GM21529 (cell line): ENCODE data around the gene PTCH2.

ENCODE experiments used
- ATAC-seq: cut with Tn5 transposase; IDR thresholded peaks from one replicate; pipeline ENCODE4 v1.9.1; 2021; ENCODE audit not compliant: unreplicated experiment

The PTCH2 gene, protein sequence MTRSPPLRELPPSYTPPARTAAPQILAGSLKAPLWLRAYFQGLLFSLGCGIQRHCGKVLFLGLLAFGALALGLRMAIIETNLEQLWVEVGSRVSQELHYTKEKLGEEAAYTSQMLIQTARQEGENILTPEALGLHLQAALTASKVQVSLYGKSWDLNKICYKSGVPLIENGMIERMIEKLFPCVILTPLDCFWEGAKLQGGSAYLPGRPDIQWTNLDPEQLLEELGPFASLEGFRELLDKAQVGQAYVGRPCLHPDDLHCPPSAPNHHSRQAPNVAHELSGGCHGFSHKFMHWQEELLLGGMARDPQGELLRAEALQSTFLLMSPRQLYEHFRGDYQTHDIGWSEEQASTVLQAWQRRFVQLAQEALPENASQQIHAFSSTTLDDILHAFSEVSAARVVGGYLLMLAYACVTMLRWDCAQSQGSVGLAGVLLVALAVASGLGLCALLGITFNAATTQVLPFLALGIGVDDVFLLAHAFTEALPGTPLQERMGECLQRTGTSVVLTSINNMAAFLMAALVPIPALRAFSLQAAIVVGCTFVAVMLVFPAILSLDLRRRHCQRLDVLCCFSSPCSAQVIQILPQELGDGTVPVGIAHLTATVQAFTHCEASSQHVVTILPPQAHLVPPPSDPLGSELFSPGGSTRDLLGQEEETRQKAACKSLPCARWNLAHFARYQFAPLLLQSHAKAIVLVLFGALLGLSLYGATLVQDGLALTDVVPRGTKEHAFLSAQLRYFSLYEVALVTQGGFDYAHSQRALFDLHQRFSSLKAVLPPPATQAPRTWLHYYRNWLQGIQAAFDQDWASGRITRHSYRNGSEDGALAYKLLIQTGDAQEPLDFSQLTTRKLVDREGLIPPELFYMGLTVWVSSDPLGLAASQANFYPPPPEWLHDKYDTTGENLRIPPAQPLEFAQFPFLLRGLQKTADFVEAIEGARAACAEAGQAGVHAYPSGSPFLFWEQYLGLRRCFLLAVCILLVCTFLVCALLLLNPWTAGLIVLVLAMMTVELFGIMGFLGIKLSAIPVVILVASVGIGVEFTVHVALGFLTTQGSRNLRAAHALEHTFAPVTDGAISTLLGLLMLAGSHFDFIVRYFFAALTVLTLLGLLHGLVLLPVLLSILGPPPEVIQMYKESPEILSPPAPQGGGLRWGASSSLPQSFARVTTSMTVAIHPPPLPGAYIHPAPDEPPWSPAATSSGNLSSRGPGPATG

DNA sequence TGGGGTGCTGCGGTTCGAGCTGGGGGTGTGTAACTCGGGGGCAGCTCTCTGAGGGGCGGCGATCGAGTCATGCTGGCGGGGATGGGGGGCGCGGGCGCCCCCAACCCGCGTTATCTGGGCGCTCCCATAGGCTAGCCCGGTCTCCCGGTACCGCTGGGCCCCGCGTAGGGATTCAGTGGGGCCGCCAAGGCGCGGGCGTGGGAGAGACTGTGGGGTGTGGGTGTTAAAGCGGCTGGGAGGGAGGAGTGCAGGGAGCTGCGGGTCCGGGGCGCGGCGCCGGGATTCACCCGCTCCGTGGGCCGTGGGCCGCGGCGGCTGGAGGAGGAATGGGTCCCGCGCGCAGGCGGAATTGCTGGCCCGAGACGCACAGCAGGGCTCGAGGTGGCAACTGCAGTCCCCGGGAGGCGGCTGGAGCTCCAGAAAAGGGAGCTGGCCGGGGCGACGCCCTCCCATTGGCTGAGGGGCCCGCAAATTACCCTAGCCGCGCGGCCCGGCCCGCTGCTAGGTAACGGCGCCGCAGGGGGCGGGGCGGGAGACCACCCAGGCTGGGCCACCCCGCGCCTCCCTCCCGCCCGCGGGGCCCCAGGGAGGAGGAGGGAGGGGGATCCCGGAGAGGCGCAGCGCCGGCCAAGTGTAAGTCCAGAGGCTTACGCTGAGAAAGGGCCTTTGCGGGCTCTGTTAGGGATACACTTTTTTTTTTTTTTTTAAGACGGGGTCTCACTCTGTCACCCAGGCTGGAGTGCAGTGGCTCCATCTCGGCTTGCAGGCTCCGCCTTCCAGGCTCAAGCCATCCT, at the start of gene PTCH2:
Gene PTCH2 (minus strand): TSS at position 392 of the 794 bp plus-strand sequence. CDS start 321 bp downstream, at position 71.
- ATAC-seq = no peak

DNA sequence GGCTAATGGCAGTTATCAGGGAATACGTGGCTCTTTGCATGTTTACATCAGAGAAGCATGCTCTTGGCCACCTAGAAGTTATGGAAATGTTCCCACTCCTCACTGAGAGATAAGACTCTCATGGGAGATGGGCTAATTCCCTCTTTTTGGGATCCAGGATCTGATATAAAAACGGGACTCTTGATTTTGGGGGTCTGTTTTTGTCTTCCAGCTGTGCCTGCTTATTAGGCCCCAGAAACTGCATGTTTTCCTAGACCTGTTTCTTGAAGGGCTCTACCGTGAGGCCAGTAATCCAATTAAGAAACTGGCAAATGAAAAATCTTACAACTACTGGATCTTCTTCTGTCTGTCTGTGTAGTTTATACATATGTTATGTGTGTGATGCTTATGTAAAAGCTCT, 47.0 kb upstream of the PTCH2 start:
- no peak for ATAC-seq

DNA sequence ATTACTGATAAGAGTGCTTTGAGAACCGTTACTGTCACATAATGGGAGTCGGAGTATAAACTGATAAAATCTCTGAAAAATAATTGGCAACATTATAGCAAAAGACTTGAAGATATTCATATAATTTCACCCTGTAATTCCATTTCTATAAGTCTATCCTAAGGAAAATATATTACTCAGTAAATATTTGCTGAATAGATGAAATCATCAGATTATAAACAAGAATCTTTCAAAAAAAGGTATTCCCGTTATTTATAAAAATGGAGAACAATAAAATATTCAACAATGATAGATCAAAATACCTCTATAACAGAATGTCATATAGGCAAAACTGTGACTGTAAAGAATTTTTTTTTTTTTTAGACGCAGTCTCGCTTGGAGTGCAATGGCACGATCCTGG, 42.4 kb upstream of the PTCH2 start:
- no peak for ATAC-seq

DNA sequence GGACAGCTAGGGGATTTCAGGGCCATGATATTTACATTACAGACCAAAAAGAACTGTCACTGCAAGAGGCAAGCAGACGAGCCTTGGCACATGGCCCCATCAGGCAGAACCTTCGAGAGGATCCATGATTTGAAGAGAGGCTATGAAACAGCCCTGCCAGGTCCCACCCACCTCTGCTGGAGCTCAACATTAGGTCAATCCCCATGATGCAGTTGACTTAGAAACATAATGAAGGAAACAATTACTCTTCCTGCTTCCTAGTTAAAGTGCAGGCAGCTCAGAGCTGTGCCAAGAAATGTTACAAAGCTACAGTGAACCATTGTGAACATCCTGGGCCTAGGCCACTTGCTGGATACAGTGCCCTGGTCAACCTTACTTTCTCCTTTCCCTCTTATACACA, 41.7 kb upstream of the PTCH2 start:
- ATAC-seq = no peak

DNA sequence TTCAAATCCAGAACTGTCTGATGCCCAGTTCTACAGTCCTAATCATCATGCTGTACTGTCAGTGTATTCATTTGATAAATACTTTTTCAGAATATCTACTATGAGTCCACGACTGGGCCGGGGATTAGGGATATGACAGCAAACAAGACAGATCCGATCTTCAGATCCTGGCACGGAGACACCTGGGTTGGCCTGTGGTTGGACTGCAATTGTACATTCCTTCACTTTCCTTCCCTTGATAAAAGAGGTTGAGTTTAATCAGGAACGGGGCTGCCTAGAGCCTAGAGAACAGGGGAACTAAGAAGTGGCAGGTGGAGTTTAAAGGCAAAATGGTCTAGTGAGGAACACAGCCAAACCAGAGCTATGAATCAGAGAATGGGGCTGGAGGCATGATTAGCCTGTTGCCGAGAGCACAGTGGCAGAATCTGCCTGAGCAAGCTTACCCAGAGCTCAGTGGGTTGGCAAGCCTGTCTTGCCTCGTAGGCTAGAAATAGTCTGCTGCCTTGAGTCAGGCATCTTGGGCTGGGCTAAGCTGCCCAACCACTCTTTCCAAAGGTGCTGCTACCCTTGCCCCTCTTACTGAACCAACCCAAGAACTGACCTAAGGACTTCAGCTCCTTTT, 38.1 kb upstream of the PTCH2 start:
- ATAC-seq = no peak

DNA sequence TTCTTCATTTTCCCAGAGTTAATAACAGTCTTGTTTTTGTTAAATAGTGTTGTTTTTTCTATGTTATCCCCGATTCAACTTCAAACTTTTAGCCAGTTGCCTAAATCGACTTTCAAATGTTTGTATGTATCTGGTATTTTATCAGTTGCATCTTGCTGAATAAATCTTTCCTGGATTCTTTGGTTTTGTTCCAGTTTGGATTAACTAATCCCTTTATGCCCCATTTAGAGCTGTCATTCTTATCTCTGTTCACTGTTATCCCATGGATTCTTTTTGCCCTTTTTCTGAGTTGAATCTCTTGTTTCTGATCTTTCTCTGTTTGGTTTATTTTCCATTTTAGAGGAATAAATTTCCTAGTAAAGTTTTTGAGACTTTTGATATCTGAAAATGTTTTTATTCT, 31.1 kb upstream of the PTCH2 start:
- ATAC-seq = no peak

DNA sequence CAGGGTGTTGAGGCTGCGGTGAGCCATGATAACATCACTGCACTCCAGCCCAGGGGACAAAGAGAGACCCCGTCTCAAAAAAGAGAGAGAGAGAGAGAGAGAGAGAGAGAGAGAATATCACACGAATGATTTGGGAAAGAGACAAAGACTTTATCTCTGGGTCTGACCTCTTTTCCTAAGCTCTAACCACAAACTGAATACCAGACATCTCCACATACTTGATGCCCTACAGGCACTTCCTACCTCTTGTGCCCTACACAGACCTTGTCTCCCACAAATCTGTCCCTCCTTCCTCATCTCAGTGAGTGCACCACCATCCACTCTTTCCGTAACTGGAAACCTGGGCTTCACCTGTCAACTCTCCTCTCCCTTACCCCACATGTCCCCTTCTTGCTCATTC, 27.0 kb upstream of the PTCH2 start:
- no peak for ATAC-seq

DNA sequence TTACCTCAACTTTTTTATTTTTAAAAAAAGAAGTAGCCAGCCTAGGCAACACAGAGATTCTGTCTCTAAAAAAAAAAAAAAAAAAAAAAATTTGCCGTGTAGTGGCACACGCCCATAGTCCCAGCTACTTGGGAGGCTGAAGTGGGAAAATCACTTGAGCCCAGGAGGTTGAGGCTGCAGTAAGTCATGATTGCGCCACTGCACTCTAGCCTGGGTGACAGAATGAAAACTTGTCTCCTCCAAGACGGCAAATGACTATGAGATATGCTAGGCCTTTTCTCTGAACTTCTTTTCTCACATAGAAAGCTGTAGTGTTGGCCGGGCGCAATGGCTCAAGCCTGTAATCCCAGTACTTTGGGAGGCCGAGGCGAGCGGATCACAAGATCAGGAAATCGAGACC, 24.7 kb upstream of the PTCH2 start:
- ATAC-seq = no peak

DNA sequence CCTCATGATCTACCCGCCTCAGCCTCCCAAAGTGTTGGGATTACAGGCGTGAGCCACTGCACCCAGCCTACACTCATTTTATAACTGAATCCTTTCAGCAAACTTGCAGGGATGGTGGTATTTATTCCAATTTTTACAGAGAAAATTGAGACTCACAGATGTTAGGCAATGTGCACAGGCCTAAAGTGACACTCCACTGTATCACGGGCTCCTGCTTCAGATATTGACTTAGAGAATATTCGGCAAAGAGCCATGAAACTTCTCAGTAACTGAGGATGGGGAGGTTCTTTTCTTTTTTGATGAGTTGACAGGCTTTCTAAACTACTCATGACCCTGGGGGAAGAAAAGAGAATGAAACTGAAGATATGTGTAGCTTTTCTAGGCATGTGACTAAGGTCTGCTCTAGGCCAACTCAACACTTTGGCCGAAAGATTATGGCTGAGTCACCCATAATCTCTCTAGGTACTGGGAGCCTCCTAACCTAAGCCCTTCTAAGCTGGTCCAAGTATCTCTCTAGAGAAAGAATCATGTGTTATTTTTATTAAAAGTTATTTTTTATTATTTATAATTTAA, 19.9 kb upstream of the PTCH2 start:
- ATAC-seq = no peak

DNA sequence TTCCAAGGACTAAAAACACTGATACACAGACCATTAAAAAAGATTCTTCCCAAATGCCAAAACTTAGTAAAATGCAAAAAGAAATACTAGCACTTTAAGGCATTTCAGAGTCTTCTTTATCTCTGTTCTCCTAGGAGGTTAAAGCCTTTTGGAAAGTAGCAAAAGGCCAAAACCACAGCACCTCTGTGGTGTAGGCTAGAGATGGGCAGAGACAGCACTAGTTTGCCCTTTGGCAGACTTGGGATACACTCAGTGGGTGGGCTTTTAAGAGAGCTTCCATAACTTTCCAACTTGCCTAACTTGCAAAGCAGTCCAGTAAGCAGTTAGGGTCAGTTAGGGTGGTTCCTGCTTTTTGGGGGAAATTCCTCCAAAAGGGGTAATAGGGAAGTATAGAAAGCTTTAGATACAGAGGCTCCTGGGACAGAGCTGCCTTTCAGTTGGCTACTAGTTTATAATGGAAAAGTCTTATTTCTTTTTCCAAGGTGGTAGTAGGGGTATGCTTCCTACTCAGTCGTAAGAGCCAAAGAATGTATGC, 17.9 kb upstream of the PTCH2 start:
- ATAC-seq = no peak

DNA sequence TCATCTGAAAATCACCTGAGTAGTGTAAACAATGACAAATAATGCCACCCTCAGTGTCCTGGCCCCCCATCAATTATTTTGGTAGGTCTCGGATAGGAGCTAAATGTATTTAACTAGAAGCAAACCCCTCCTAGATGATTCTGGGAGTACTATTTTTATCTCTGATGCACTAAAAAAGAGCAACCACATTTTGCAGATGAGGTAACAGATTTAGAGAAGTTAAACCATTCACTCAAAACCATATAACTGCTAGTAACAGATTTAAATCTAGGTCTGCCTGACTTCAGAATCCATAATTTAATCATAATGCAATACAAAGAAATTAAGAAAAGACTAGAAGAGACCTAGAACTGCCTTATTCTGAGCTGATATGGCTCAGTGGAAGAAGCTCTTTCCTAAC, 17.3 kb upstream of the PTCH2 start:
- no peak for ATAC-seq

DNA sequence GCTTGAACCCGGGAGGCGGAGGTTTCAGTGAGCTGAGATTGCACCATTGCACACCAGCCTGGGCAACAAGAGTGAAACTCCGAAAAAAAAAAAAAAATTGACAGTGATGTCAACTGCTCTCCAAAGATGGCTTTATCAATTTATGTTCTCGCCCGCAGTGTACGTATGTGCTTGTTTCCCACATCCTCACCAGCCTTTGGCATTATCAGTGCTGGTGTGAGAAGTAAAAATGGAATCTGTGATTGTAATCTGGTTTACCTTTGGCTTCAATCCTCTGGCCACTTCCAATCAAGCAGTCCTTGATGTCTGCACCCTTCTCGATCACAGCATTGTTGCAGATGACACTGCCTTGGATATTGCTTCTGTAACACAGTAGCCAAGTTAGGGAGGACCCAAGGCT, 14.4 kb upstream of the PTCH2 start:
- ATAC-seq = no peak

DNA sequence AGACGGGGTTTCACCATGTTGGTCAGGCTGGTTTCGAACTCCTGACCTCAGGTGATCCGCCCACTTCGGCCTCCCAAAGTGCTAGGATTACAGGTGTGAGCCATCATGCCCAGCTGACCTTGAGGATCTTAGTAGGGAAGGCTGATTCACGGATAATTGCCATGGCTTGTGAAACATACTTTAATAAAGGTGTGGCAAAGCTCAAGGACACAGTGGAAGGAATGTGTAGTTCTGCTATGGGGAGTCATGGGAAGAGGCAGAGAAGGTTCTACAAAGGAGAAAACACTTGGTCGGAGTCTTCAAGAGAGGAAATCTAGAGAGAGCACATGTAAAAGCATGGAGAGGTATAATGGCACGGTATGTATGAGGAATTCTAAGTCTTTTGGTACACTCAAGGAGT, 12.7 kb upstream of the PTCH2 start:
- no peak for ATAC-seq

DNA sequence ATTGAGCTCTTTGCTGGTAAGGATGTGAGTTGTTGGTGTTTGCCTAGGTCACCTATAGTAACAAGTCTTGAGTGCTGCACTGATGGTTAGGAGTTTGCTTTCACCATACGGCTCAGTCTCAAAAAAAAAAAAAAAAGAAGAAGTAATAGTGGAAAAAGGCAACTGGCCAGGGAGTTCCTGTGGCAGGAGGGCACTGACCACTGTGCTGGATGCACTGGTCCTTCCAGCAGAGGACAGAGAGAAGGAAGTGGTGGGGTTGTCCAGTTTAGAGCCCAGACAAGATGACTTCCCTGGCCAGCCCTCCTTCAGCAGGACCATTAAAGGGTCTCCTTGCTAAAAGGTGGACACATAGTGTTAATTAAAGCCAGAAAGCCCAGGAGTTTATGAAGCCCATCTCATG, 11.9 kb upstream of the PTCH2 start:
- no peak for ATAC-seq

DNA sequence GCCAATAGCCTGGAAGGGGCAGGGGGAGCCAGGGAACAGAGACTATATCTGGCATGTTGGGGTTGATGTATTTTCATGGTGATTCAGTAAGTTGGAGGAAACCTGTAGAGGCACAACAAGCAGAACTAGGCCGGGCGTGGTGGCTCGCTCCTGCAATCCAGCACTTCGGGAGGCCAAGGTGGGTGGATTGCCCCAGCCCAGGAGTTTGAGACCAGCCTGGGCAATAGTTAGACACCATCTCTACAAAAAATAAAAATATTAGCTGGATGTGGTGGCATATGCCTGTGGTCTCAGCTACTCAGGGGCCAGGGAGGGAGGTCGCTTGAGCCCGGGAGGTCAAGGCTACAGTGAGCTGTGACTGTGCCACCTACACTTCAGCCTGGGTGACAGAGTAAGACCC, 10.1 kb upstream of the PTCH2 start:
- no peak for ATAC-seq

DNA sequence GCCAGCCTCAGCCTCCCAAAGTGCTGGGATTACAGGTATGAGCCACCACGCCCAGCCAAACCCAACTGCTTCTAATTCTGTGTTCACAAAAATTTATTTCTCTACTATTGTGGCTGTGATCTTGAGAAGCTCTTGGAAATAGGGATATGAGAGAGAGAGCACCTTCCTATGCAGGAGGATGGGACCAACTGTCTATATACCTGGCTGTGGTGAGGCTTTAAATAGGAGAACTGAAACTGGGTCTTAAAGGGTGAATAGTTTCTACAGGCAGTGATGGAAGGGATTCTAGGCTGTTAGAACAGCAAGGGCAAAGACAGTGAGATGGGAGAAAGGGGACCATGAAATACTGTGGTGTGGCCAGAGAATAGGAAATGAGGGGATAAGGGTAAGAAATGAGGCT, 8.3 kb upstream of the PTCH2 start:
- ATAC-seq = no peak

DNA sequence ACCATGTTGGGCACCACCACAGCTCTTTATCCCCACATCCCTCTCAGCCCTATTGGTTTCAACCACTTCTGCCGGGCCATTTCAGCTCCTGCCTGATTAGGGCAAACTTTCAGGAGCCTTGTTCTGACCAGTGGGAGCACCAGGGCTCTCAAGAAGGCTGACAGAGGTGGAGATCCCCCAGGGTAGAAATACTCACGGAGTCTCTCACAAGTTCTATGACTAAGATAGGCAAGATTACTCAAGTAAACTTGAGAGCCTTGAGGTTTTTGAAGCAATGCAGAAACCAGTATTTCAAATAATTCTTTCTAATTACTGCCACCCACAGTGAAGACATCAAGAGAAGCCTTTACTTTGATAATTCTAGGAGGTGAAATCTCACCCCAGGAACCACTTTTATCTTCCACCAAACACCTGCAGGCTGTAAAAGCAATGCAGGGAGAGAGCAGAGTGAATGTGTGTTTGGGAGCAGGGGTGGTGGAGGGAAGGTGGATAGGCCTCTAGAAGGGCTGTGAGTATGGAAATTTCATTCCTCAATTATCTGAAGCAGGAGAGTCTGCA, 6.6 kb upstream of the PTCH2 start:
- no peak for ATAC-seq

DNA sequence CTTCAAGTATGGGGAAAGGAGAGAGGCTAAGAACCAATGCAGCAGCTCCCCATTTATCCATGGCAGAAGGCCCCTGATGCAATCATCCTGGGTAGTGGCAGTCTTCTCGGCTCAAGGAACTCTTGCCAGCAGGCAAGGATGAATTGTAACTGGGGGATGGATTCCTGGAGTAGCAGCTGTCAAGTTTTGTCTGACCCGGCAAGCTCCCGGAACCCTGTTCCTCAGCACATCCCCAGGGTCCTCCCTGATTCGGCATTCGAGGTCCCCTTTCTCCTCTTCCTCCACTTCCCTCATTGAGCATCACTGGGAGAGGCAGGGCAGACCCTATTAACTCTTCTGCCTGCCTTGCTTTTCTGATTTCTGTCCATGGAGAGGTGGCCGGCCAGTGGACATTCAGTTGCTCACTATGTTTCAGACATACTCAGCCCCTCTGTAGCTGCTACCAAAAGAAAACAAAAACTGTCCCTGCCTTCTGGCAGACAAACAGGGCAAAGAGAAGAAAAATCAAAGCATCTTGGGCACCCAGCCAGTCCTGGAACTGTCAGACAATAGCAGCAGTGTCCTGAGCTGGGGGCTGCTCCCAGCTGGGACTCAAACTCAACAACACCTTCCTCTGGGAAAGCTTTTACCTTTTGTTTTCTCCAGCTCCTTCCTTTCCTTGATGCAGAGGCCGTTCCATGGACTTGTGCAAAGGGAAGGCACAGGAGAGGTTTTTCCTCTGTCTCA, 5.6 kb upstream of the PTCH2 start:
- ATAC-seq = no peak

DNA sequence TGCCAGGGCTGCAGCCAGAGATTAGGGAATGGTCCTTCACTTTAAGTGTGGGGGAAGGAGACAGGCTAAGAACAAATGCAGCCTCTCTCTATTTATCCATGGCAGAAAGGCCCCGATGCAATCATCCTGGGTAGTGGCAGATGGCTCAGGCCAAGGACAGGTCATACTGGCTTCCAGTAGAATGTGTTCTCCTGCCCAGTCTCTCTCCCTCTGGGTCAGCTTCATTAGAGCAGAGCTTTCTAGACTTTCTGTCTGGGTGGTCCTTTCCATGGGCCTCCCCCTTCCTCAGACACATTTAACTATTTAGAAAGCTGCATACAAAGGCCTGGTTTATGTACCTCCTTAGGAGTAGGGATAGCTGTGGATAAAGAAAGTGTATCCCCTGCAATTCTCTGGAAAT, 4.8 kb upstream of the PTCH2 start:
- ATAC-seq = no peak
